DOHH2 (cell line): ENCODE measurements around the gene MEP1A.

Experiments
- H3F3A ChIP-seq: fragments of 200-600 bp; sonication (generic), shearing (Covaris generic); 2 replicates; pipeline ENCODE4 v1.6.0; 2016; ENCODE audit warnings: antibody characterized with exemption, mild to moderate bottlenecking; ENCODE audit not compliant: control insufficient read depth, insufficient read depth
- H3K27ac ChIP-seq: fragments of 200-600 bp; sonication (generic); 2 replicates; pipeline ENCODE4 v1.5.1; 2014; ENCODE audit warnings: low read depth, mild to moderate bottlenecking, low read length, moderate library complexity
- H3K27me3 ChIP-seq: fragments of 200-600 bp; sonication (generic); 2 replicates; pipeline ENCODE4 v1.6.1; 2014; ENCODE audit warnings: mild to moderate bottlenecking, low read length, mixed read lengths; ENCODE audit not compliant: control insufficient read depth
- H3K36me3 ChIP-seq: fragments of 200-600 bp; sonication (generic); 2 replicates; pipeline ENCODE4 v1.6.1; 2014; ENCODE audit warnings: mild to moderate bottlenecking, low read length, moderate library complexity, mixed read lengths; ENCODE audit not compliant: control insufficient read depth
- H3K4me1 ChIP-seq: fragments of 200-600 bp; sonication (generic); 2 replicates; pipeline ENCODE4 v1.6.1; 2014; ENCODE audit warnings: mild to moderate bottlenecking, low read length, mixed read lengths; ENCODE audit not compliant: control insufficient read depth
- H3K4me2 ChIP-seq: fragments of 200-600 bp; sonication (generic); 2 replicates; pipeline ENCODE4 v1.6.0; 2014; ENCODE audit warnings: mild to moderate bottlenecking, low read length, moderate library complexity
- H3K4me3 ChIP-seq: fragments of 200-600 bp; sonication (generic); 2 replicates; pipeline ENCODE4 v1.5.1; 2014; ENCODE audit warnings: mild to moderate bottlenecking, low read length, mixed read lengths
- H3K79me2 ChIP-seq: fragments of 200-600 bp; sonication (generic); 2 replicates; pipeline ENCODE4 v1.6.1; 2014; ENCODE audit warnings: mild to moderate bottlenecking, low read length, mixed read lengths; ENCODE audit not compliant: control insufficient read depth
- H3K9me2 ChIP-seq: fragments of 200-600 bp; sonication (generic); replicated peaks from 2 replicates; pipeline ENCODE4 v1.6.1; 2014; ENCODE audit warnings: mild to moderate bottlenecking, low read length, mixed read lengths; ENCODE audit not compliant: control insufficient read depth
- H3K9me3 ChIP-seq: fragments of 200-600 bp; sonication (generic); 2 replicates; pipeline ENCODE4 v1.6.1; 2014; ENCODE audit warnings: antibody characterized with exemption, low read length, mixed read lengths; ENCODE audit not compliant: control insufficient read depth, insufficient read depth
- H4K20me1 ChIP-seq: fragments of 200-600 bp; sonication (generic); 2 replicates; pipeline ENCODE4 v1.6.0; 2014; ENCODE audit warnings: low read depth, mild to moderate bottlenecking, antibody characterized with exemption, low read length, moderate library complexity; ENCODE audit not compliant: control insufficient read depth, insufficient read depth
- CTCF ChIP-seq: fragments of 200-600 bp; sonication (generic); IDR thresholded peaks from one replicate; pipeline ENCODE4 v1.5.1; 2014; ENCODE audit warnings: antibody characterized with exemption, mild to moderate bottlenecking, low read depth, low read length; ENCODE audit not compliant: poor library complexity, severe bottlenecking
- EZH2phosphoT487 ChIP-seq: fragments of 200-600 bp; sonication (generic); IDR thresholded peaks from 2 replicates; pipeline ENCODE4 v1.6.1; 2017; ENCODE audit warnings: borderline replicate concordance, mild to moderate bottlenecking, antibody characterized with exemption, low read length, moderate library complexity, mixed read lengths

The MEP1A gene

GRCh38 chr6:46757214-46757596 lies 36.0 kb upstream of the MEP1A start:
- peaks cover 3% of the 10 kb centered on the region; the same call in 1 of the 2 replicates for H3K4me1 ChIP-seq
- H3K4me3 ChIP-seq = no peak overlapping the region
- no peaks in the 10 kb centered on the region for H3F3A ChIP-seq
- TF ChIP-seq EZH2phosphoT487 (no peak), CTCF (no peak)
- no peaks in the 10 kb centered on the region for H4K20me1 ChIP-seq
- no peaks in the 10 kb centered on the region for H3K79me2 ChIP-seq
- H3K9me2 ChIP-seq = no peaks in the 10 kb centered on the region
- no peak overlapping the region for H3K4me2 ChIP-seq
- H3K36me3 ChIP-seq = no peaks in the 10 kb centered on the region
- H3K27me3 ChIP-seq = peaks cover 5% of the 10 kb centered on the region
- no peak overlapping the region for H3K27ac ChIP-seq
- no peaks in the 10 kb centered on the region for H3K9me3 ChIP-seq

GRCh38 chr6:46758960-46759753 lies 34.0 kb upstream of the MEP1A start:
- no peak overlapping the region for H3K4me2 ChIP-seq
- no peaks in the 10 kb centered on the region for H3K9me3 ChIP-seq
- H4K20me1 ChIP-seq = no peaks in the 10 kb centered on the region
- peaks cover 3% of the 10 kb centered on the region; the same call in 1 of the 2 replicates for H3K4me1 ChIP-seq
- no peaks in the 10 kb centered on the region for H3F3A ChIP-seq
- H3K36me3 ChIP-seq = no peaks in the 10 kb centered on the region
- H3K9me2 ChIP-seq = no peaks in the 10 kb centered on the region
- no peaks in the 10 kb centered on the region for H3K79me2 ChIP-seq
- H3K27me3 ChIP-seq = peaks cover 5% of the 10 kb centered on the region
- no peak overlapping the region for H3K27ac ChIP-seq
- TF ChIP-seq CTCF = no peak
- TF ChIP-seq EZH2phosphoT487 = no peak
- no peak overlapping the region for H3K4me3 ChIP-seq

- Histone ChIP-seq H3F3A (no peaks in the 10 kb centered on the region), H3K4me1 (peaks cover 2% of the 10 kb centered on the region; the same call in 1 of the 2 replicates), H3K79me2 (no peaks in the 10 kb centered on the region), H3K27me3 (peaks cover 4% of the 10 kb centered on the region), H4K20me1 (no peaks in the 10 kb centered on the region), H3K4me2 (no peak overlapping the region), H3K36me3 (no peaks in the 10 kb centered on the region), H3K9me2 (no peaks in the 10 kb centered on the region), H3K27ac (no peak overlapping the region), H3K4me3 (no peak overlapping the region), H3K9me3 (no peaks in the 10 kb centered on the region)
- TF ChIP-seq EZH2phosphoT487 (no peak), CTCF (no peak)
Measured at GRCh38 chr6:46760925-46761324, 32.3 kb upstream of the MEP1A start.
